Fibroblast of peridontal ligament (primary cell): ENCODE data around the gene TAX1BP3.
A peak's percentile ranks its signal among the peaks of the same experiment; 100 is the strongest.
"Not testable (repeated sequence)": the region's sequence is repeated elsewhere in the genome, so short reads cannot be mapped to it uniquely, and the experiment has no call there.

Source experiments
- DNase-seq: peaks from one replicate; pipeline ENCODE4 v3.0.0-alpha.2; 2010; ENCODE audit errors: extremely low read depth

Gene TAX1BP3, protein sequence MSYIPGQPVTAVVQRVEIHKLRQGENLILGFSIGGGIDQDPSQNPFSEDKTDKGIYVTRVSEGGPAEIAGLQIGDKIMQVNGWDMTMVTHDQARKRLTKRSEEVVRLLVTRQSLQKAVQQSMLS

DNA sequence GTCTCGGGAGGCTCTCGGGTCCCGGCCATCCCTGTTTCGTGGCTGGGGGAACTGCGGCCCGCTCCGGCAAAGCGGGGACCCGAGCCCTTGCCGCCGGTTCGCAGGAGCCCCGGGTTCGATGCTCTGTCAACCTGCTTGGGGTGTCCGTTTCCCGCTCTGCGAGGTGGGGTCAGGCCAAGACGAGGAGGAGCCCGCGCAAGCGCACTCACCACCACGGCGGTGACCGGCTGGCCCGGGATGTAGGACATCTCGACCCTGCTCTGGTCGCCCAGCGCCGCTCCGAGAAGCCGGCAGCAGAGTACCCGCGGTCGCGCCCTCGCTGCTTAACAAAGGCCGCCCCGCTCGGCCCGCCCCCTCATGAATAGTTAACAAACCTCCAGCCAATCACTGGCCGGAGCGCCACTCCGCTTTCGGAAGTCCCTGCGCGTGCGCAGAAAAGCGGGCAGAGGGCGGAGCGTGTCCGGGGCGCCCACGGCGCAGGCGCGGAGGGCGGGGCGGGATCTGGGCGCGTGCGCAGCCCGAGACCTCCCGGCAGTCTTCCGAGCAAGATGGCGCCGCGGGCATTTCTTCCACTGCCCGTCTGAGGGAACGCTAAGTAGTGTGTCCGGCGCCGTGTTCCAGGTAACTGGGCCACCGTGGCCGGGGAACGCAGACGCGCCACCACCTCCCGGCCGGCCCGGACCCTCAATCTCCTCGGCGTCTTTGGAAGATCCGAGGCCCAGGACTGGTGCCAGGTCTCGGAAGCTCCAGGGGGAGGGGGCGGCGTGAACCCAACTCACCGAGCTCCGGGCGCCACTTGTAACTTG, at the start of gene TAX1BP3, which contains the start of gene EMC6:
TAX1BP3 (minus strand) TSS at position 300 of the 806 bp plus-strand sequence; CDS start at position 248, 52 bp downstream.
EMC6 (plus strand) TSS at position 534 of the 806 bp plus-strand sequence. CDS start 335 bp downstream, outside the sequence.
- DNase-seq, result peak; percentile 97

DNA sequence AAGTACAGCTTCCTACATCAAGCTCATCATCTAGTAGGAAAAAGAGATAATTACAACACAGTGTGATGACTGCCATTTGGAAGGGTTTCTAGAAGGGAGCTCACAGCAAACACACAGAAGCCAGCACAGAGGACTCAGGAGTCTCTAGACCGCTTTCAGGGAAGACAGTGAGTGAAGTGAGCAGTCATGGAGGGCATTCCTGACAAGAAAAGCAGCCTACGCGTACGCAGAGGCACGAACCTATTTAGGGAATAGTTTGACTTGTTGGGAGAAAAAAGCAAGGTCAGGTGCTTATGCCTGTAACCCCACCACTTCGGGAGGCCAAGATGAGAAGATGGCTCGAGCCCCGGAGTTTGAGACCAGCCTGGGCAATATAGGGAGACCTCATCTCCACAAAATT, 46.9 kb upstream of the TAX1BP3 start:
- DNase-seq, result no peak

DNA sequence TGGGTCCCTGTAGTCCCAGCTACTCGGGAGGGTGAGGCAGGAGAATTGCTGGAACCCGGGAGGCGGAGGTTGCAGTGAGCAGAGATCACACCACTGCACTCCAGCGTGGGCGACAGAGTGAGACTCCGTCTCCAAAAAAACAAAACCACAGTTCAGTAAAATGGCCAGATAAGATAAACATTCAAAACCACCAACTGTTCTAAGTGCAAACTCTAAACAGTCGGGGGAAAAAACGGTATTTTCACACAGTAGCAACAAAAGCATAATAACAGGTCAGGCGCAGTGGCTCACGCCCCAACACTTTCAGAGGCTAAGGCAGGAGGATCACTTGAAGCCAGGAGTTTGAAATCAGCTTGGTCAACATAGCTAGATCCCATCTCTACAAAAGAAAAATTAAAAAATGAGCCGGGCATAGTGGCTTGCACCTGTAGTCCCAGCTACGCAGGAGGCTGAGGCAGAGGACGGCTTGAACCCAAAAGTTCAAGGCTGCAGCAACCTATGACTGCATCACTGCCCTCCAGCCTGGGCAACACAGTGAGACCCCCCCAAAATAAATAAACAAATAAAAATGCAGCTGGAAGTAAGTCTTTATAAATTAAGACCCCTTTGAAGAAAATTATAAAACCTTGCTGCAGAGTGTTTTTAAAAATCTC, 44.6 kb upstream of the TAX1BP3 start:
- DNase-seq, result no peak

DNA sequence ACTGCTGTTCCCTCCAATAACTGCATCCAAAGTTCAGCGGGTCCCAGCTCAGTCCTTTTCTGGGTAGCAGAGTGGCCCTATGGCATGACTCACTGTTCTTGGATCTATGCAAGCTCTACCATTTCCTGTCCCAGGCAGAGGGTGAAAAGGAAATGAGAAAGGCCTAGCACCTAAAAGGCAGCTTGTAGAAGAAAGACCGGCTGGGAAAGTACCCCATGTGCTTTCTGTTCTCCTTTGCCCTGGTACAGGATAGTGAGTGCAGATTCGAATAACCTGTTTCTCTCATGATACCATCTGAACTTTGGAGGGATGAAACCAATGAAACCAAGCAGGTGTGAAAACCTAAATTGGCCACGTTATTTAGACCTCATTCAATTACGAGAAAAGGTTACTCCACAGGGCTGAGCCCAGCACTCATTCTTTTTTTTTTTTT, 42.6 kb upstream of the TAX1BP3 start:
- no peak for DNase-seq

DNA sequence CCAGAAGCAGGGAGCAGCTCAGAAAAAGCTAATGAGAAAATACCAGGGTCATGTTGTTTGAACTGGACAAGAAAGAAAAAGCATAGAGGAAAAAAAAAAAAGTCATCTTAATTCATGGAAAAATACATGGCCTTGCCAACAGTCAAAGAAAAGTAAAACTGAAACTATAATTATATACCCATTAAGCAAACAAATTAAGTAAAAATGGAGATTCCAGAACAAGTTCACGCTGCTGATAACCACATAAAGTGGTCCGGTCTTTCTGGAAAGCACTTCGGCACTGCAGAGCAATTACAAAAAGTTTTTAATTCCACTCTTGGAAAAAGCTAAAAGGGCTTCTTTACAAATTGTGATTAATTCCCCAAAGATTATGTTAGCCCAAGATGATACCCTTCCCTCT, 40.0 kb upstream of the TAX1BP3 start:
- DNase-seq, result no peak

DNA sequence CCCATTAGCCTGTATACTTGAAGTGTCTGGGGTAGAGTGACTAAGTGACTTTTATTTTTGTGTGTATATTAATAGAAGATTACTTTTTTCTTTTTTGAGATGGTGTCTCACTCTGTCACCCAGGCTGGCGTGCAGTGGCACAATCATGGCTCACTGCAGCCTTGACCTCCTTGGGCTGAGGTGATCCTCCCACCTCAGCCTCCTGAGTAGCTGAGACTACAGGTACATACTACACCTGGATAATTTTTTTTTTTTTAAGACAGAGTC, 37.3 kb upstream of the TAX1BP3 start:
- DNase-seq, result not testable (repeated sequence)

DNA sequence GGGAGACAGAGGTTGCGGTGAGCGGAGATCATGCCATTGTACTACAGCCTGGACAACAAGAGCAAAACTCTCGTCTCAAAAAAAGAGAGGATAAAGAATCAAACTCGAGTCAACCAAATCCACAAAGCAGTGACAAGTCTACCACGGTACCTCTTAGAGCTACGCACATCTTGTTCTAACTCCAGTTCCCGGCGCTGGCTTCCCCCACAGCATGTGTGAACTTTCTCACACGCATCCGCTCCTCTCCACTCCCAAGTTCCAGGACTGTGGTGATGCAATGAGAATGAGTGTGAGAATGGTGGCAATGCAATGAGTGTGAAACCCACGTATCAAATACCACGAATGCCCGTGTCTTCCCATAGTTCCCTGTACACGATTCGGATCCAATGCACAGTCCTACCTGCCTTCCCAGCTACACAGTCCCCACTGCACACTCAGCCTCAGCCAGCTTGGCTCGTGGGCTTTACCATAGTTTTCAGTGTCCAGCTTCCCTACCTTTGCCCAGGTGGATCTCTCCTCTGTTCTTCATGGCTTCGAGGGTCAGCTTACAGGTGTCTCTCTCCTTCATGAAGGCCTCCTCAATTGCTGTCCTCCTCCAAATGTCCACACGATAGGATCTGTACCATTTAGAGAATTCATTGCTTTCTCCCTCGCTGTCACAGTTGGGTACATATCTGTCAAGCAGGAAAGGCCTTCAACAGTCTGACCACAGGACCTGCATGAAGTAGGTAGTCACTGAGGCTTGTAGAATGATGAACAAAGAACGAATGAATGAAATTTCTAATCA, 36.7 kb upstream of the TAX1BP3 start:
- no peak for DNase-seq

DNA sequence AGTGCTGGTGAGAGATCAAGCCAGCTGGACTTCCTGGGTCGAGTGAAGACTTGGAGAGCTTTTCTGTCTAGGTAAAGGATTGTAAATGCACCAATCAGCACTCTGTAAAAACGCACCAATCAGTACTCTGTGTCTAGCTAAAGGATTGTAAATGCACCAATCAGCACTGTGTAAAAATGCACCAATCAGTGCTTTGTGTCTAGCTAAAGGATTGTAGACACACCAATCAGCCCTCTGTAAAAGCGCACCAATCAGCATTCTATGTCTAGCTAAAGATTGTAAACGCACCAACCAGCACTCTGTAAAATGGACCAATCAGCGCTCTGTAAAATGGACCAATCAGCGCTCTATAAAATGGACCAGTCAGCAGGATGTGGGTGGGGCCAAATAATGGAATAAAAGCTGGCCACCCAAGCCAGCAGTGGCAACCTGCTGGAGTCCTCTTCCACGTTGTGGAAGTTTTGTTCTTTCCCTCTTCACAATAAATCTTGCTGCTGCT, 33.7 kb upstream of the TAX1BP3 start:
- not testable (repeated sequence) for DNase-seq

DNA sequence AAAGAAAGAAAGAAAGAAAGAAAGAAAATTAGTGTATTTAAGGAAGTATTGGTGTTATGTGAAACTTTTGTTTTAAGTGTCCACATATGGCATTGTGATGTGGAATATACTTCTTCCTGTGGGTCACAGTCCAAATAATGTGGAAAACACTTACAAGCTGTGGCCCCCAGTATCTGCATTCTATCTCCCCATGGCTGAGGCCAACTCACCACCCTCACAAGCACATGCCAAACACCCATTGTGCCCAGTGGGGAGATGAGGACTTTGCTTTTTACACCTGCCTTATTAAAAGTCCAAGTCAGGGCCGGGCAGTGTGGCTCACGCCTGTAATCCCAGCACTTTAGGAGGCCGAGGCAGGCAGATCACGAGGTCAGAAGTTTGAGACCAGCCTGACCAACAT, 31.6 kb upstream of the TAX1BP3 start:
- DNase-seq, result no peak

DNA sequence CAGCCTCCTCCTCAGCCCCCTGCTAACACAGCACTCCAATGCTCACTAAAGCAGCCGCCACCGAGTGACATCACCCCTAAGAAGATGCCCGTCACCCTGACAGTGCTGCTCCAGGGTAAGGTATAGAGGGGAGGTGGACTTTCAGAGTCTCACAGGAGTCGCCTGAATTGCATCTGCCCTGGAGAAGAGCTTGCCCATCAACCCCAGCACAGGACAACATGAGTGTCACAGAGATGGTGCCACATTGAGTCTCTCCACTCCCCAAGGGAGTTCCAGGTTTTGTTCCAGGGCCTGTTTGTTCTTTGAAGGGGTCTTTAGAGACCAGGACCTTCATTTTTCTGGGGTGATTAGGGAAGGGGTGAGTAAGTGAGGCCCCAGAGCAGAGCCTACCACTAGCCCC, 29.8 kb upstream of the TAX1BP3 start:
- DNase-seq, result no peak

DNA sequence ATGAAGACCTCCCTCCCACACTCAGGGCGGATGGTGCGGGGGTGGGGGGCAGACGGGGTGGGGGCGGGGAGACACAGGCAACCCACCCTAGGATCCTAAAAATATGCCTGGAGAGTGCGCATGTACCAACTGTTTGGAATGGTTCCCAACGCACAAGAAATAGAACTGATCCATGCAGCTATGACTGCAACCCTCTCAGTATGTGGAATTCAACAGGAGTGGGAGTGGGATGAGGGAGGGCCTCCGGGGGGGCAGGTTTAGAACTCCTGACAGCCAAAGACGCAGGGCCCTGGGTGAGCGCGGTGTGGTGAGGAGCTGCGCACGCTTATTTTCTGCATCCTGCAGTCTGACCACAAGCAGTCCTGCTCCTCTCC, 28.7 kb upstream of the TAX1BP3 start:
- no peak for DNase-seq

DNA sequence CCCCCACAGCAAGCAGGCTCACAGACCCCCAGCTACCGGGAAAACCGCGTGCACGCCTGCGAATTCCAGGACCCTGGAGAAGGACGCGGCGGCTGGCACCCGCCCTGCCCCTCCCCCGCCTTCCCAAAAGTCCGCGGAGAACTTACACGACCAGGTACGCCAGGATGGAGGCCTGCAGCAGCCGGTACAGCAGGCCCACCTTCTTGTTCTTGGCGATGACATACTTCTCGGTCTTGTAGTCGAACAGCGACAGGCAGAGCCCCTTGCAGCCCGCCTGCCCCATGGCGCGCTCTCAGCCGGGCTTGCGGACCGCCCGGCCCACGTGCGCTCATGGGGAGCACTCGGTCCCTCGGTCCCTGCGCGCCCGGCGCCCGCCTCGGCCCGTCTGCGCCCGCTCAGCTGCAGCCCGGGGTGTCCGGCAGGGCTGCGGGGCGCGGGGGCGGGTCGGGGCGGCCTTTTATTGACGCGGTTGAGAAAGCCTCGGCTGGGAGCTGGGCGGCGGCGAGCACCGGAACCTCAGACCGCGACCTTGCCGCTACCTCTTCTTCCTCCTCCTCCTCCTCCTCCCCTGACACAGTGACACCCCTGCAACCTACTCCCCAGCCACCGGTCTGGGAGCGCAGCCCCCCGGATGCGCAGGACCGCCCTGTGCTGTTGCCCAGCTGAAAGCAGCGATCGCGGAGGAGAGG, 27.5 kb upstream of the TAX1BP3 start, which contains the start of gene P2RX5:
P2RX5 (minus strand) TSS at position 433 of the 689 bp plus-strand sequence; CDS start at position 283, 150 bp downstream.
- no peak for DNase-seq

DNA sequence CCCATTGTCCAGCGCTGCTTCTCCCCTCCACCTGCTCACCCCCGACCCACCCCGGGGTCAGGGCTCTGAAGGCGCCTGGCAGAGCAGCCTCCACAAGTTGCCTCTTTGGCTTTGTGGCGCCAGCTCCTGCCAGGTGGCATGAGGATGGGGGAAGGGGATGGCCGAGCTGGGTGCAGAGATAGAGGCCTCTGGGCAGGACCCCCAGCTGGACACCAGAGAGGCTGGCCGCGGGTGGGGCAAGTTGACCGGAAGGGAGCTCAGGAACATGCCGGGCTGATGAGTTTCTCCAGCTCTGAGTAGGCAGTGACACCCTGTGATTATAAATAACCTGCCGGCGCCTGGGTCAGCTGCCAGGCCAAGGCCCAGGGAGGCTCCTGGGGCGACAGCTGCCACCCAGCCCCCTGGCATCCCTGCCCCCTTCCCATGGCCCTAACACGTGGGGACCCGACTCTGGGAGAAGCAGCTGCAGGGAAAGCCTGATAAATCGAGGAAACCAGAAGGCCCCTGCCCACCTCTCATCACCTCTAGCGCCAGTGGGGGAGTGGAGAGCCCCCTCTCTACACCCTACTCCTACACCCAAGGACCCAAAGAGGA, 26.8 kb upstream of the TAX1BP3 start:
- no peak for DNase-seq

DNA sequence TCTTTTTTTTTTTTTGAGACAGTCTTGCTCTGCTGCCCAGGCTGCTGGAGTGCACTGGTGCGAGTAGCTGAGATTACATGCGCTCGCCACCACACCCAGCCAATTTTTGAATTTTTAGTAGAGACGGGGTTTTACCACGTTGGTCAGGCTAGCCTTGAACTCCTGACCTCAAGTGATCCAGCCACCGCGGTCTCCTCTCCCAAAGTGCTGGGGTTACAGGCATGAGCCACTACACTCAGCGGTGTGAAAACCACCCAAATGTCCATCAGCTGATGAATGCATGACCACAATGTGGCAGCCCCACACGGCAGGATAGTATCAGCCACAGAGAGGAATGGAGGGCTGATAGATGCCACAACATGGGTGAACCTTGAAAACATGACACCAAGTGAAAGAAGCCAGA, 25.5 kb upstream of the TAX1BP3 start:
- DNase-seq, result no peak

DNA sequence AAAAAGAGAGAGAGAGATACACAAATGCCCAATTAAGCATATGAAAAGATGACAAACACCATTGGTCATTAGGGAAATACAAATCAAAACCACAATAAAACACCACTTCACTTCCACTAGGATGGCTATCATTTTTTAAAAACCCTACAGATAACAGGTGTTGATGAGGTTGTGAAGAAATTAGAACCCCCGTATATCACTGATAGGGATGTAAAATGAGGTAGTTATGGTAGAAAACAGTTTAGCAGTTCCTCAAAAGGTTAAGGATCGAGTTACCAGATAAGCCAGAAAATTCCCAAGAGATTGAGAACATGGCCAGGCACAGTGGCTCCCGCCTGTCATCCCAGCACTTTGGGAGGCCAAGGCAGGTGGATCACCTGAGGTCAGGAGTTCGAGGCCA, 24.8 kb upstream of the TAX1BP3 start:
- DNase-seq, result no peak

DNA sequence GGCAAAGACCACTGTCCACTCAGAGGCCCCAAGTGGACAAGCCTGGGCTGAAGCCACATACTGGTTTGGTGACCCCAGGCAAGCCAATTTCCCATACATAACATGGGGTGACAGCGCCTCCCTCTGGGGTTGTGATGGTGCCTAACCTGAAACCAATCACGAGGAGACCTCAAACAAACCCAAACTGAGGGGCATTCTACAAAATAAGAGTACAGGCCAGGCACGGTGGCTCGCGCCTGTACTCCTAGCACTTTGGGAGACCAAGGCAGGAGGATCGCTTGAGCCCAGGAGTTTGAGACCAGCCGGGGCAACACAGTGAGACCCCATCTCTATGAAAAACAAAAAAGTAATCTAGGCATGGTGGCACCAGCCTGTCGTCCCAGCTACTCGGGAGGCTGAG, 24.0 kb upstream of the TAX1BP3 start:
- DNase-seq, result no peak

DNA sequence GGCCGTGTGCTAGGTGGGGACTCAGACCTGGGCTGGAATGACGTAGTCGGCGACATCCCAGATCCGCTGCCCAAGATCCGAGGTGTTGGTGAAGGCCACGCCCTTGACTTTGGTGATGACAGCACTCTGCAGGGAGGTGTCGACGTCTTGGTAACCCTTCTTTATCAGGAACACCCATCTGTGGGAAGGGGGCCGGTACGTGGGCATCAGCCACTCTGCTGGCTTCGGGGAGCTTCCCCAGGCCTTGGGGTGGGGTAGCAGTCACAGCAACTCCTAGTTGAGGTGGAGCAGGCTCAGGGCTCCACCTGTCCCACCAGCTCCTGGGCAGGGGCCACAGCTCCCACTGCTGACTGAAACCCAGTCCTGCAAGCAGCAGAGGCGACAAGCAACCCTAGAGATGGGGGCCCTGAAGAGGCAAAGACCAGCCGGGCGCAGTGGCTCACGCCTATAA, 23.3 kb upstream of the TAX1BP3 start:
- DNase-seq, result no peak

DNA sequence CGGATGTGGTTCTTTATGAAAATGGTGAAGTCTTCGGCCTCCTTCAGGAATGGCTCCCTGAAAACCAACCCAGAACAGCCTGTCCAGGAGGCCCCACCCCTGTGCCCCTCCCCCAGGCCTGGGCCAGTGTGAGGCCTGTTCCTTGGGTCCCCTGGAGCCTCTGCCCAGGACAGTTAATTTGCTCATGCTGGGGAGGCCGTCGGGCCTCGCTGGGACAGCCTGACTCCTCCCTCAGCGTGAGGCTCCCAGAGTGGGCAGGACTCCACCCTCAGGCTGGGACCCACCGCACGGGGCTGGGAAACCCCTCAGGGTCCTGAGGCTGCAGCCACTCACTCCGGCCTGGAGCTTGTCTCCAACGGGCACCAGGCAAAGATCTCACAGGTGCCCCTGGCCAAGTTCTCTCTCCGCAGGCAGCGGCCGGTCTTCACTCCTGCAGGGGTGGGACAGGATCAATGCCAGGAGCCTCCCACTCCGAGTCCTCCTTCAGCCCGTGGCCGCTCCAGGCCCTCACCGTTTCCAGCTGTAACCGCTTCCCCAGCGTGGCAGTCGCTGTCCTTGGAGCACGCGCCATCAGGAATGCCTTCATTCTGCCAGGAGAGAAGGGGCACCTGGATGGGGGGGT, 21.8 kb upstream of the TAX1BP3 start:
- DNase-seq, result no peak

DNA sequence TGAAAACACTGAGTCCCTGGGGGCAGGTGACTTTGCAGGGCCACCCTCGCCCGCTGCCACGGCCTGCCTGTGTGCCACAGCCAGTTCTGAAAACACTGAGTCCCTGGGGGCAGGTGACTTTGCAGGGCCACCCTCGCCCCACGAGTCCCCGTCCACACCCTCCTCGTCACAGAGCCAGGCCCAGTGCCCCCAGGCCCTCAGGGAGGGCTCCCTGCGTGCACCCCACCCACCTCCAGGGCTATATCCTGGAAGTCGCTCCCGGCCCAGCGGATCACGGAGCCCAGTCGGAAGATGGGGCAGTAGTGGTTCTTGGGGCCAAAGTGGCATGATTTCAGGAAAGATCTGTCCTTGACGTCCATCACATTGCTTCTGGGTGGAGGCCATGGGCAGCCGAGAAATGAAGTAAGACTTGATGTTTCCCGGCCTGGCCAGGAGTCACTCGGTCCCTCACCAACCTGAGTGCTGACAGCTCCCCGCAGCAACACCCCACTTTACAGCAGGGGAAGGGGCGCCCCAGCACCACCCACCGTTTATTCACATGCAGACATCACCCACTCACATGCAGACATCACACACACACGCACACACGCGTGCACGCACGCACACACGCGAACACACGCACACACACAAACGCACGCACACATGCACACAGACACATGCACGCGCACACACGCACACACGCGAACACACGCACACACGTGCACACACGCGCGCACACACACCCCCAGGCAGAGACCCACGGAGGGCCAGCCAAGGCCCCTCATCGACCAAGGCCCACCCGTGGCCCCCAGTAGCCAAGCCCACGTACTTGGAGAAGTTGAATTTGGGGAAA, 21.1 kb upstream of the TAX1BP3 start:
- no peak for DNase-seq

DNA sequence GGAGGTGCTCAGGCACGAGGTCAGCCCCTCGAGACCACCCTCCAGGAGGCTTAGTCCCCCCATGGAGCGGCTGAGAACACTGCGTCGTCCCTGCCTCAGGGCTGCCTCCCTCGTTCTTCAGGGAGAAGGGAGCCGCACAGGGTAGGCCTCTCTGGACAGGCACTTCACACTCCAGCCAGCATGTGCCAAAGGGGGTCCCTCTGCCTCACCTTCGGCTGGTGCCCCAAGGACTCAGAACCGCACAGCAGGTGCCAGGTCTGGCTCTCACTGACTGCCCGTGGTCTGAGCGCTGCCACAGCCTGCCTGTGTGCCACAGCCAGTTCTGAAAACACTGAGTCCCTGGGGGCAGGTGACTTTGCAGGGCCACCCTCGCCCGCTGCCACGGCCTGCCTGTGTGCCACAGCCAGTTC, 20.5 kb upstream of the TAX1BP3 start:
- no peak for DNase-seq
